Kasumi-1 (cell line): ENCODE measurements around the gene SPATA20.
A peak's percentile ranks its signal among the peaks of the same experiment; 100 is the strongest.

Experiments used
- DNase-seq, 2 experiments: peaks; one replicate each; lab custom pipeline; 2025; lab: John Stamatoyannopoulos, UW

The SPATA20 gene

GRCh38 chr17:50519141-50519834, 27.7 kb upstream of the SPATA20 start:
- no peak for DNase-seq

- DNase-seq, result no peak
These were observed 26.5 kb upstream of the SPATA20 start for GRCh38 chr17:50520483-50520882.

GRCh38 chr17:50521514-50521913, 25.5 kb upstream of the SPATA20 start:
- no peak for DNase-seq

- no peak for DNase-seq
These were observed 24.2 kb upstream of the SPATA20 start for GRCh38 chr17:50522766-50523165.

- DNase-seq, result no peak
These were observed 23.8 kb upstream of the SPATA20 start for GRCh38 chr17:50523208-50523607.

DNA sequence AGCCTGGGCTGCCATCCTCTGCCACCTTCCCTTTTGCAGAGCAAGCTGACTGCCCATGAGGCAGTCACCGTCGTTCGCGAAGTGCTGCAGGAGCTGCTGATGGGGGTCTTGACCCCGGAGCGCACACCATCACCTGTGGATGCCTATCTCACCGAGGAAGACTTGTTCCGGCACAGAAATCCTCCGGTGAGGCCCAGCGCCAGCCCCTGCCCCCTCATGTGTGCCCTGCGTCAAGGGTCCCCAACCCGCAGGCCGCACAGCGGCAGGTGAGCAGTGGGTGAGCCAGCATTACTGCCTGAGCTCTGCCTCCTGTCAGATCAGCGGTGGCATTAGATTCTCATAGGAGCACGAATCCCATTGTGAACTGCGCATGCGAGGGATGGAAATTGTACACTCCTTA, 22.1 kb upstream of the SPATA20 start:
- no peak for DNase-seq

DNA sequence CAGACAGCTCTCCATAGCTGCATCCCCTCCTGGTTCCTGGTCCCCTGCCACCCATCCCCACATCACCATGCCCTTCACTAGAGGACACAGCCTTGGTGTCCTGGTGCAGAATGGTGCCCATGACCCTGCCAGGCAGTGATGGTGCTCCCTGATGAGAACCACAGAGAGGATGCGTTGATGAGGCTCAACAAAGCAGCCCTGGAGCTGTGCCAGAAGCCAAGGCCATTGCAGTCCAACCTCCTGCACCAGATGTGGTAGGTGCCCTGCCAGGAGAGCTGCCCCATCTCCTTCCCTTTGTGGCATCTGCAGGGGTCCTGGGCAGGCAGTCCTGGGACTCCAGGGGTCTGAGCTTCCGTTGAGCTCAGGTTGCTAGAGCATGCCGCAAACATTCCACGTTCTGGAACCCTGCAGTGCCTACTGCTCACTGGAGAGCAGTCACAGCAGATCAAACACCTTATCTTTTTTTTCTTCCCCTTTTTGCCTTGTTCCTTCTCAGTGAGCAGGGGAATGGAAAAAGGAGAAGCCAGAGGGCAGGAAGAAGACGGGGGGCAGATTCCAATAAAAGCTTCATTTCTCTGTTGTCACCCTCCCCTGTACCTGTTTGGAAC, 19.7 kb upstream of the SPATA20 start:
- DNase-seq, result peak; percentile 50 to 70

- no peak for DNase-seq
These were observed 19.0 kb upstream of the SPATA20 start for GRCh38 chr17:50527949-50528474.

GRCh38 chr17:50529849-50530248, 17.1 kb upstream of the SPATA20 start:
- DNase-seq, result no peak

DNA sequence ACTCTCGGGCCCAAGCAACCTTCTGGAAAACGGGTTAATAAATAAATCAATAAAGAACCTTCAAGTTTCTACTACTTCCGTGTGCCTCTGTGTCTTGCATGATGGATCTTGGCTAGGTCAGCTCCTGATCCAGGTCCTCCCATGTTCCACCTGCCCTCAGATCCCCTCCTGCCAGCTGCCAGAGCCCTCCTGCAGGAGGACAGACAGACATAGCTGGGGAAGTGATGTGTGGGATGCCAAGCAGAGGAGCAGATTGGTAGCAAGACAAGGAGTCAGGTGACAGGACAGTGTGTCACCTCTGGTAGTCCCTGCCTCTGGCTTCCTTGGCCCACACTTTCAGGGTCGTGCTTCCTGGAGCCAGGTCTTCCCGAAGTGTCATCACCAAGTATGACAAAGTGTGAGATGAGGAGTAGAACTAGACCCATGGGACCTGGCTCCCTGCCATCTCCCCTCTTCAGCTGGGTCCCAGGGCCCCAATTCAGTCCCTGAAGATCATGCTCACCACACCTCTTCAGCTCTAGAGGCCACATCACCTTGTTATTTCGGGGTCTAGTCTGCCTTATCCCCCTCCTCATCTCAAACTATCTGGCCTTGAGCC, 15.4 kb upstream of the SPATA20 start:
- no peak for DNase-seq

DNA sequence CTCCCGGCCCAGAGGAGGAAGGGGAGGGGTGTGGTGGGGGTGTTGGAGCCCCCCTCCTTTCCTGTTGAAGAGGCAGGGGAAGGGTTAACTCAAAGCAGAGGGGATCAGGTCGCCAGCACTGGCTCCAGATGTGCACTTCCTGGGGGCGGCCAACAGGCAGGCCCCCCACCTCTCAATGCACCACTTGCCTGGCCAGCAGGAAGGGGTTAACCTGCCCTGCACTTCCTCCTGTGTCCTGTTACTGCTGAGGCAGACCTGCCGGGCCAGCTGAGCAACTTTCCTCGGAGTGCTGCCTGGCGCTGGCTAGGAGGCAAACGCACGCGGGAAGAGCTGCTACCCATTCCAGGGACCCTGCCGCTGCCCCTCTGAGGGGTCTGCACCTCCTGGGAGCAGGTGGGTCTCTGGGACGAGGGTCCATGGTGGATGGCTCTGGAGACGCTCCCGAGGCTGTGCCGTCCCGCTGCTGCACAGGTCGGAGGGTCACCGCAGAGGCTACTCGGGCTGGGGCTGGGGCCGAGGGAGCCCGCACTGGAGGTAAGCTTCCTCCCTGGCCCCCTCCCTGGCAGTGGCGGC, 14.4 kb upstream of the SPATA20 start, which contains the start of gene EPN3:
EPN3 (plus strand) TSS at position 284 of the 573 bp plus-strand sequence. CDS start 3,822 bp downstream, outside the sequence.
- DNase-seq, result peak; percentile 28 to 43

DNA sequence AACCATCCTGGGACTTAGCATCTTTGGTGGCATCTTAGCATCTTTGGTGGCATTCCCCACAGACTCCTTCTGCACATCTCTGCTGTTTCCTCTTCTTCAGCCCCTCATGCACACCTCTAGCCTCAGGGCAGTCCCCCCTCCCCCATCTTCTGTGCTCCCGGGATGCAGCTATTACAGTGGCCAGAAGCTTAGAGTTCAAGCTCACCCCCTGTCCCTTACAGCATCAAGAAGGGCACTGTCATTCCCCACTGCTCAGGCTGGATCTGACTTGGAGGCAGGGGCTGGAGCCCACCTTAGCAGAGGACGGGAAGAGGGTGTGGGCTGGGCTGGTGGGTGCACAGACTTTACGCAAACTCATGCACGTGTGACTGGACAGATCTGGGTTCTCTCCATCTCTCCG, 13.8 kb upstream of the SPATA20 start:
- no peak for DNase-seq

- no peak for DNase-seq
These were observed 13.2 kb upstream of the SPATA20 start for GRCh38 chr17:50533720-50534148.

GRCh38 chr17:50534222-50534978, 12.6 kb upstream of the SPATA20 start:
- no peak for DNase-seq

DNA sequence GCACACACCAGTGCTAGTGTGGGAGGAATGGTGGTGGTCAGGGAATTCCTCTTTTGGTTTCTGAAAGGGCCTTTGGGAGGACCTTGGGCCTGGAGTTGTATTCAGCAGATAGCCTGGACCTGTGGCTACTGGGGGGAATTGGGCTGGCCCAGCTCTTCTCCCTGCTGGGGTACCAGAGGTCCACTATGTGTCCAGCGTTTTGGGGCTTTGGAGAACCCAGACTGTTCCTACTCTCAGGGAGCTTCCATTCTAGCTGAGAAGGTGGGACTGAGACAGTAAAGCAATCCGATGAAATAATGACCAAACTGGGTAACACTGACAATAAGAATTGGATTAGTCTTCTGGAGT, 12.0 kb upstream of the SPATA20 start:
- no peak for DNase-seq

DNA sequence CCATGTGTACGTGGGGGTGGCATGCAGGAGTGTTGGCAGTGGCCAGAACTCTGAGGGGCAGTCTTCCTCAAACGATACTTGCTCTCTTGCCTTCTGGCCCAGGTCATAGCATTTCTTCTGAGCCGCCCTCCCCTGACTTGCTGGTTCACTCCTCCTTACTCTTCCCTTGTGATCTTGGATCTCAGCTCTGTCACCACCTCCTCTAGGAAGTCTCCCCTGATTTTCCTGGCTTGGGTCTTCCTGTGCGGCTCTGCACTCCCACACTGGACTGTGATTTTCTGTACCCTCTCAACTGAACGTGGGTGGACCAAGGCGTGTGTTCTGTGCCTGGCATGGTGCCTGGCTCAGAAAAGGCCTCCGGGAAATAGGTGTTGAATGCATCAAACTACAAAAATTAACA, 11.6 kb upstream of the SPATA20 start:
- no peak for DNase-seq

DNA sequence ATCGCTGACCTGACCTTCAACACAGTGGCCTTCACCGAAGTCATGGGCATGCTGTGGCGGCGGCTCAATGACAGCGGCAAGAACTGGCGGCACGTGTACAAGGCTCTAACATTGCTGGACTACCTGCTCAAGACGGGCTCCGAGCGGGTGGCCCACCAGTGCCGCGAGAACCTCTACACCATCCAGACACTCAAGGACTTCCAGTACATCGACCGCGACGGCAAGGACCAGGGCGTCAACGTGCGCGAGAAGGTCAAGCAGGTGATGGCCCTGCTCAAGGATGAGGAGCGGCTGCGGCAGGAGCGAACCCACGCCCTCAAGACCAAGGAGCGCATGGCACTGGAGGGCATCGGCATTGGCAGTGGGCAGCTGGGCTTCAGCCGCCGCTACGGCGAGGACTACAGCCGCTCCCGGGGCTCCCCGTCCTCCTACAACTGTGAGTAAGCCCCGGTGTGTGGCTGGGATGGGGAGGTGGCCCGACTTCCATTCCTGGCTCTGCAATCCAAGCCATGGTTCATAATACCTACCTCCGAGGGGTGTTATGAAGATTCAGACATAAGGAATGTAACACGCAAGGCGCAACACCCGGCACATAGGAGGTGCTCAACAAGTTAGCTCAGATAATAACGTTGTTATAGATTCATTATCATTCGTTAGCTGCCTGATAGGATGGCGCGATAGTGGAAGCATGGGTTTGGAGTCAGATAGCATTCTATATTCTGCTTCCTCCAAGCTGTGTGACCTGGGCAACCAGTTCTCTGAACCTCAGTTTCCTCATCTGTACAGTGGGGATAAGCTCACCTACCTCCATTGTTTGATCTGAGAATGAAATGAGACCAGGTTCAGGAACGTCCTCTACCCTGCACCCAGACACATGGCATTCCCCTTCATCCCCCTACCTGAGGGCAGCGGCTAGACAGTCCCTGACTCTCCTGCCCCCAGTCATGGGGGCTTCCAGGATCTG, 10.0 kb upstream of the SPATA20 start:
- DNase-seq, result peak; percentile 83 to 97

DNA sequence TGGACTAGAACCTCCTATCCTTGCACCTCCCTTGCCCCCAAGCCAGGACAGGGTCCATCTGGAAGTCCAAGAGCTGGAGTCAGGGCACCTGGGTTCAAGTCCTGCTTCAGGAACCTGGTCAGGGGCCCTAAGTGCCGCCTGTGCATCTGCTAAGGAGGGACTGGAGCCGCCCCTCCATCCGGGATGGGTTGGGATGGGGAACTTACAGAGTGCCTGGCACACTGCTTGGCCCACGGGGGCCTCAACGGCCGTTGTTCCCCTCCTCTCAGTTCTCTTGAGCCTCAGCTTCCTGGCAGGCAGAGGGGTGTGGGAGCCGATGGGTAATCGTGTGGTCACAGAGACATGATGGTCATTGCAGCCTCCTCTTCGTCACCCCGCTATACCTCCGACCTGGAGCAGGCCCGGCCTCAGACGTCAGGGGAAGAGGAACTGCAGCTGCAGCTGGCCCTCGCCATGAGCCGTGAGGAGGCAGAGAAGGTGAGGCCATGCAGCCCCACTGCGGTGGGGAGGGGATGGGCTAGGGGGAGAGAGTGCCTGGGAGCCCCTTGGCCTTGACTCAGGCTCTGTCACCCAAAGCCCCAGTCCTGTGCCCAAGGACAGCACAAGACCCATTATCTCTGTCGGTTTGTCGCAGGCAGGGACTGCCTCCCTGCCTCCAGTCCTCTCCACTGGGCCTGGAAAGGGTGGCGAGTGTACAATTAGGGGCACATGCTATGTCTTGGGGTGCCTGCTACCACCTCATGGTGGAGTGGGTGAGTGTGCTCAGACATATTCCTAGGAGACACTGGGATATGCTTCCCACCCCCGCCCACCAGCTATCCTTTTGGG, 9.0 kb upstream of the SPATA20 start:
- DNase-seq, result no peak

- DNase-seq, result no peak
These were observed 8.2 kb upstream of the SPATA20 start for GRCh38 chr17:50538549-50539410.
